SK-N-SH (cell line): ENCODE results near the gene TMEM259. TPM values are rescaled to one million over a fixed set of nuclear protein-coding genes. Genes with fewer than 3 reads are reported as not detected.

Experiments
- CTCF ChIA-PET: fragments of 300-600, 350-600 bp; formaldehyde crosslinking; extraction: SDS; loops from one replicate; lab custom pipeline; 2021; lab: Yijun Ruan, JAX
- POLR2A ChIA-PET: fragments of 350-600 bp; sonication (Branson Sonifier 250); formaldehyde crosslinking; extraction: SDS; loops from one replicate; lab custom pipeline; 2020; ENCODE audit warnings: antibody characterized with exemption, inconsistent platforms; lab: Yijun Ruan, JAX
- DNase-seq: peaks from one replicate; pipeline ENCODE4 v3.0.0; 2012
- H2AFZ ChIP-seq: fragments of 200-600 bp; sonication (generic); 2 replicates; pipeline ENCODE4 v1.8.1; 2016; ENCODE audit warnings: antibody characterized with exemption, mild to moderate bottlenecking, low read depth
- H3F3A ChIP-seq: fragments of 200-600 bp; sonication (generic); replicated peaks from 2 replicates; pipeline ENCODE3; 2016; ENCODE audit warnings: antibody characterized with exemption, mild to moderate bottlenecking; ENCODE audit not compliant: insufficient read depth
- H3K27ac ChIP-seq, 2 experiments: fragments of 200-500 bp in 1 of 2; fragments of 200-600 bp in 1 of 2; sonication (Bioruptor generic) in 1 of 2; sonication (generic), shearing (Covaris generic) in 1 of 2; 2 replicates each; pipeline versions ENCODE4 v1.5.1 to v1.6.1; 2014 to 2016; ENCODE audit warnings: low read depth in 2 of 2, inconsistent platforms in 1 of 2, low read length in 1 of 2, mild to moderate bottlenecking in 1 of 2, mixed read lengths in 1 of 2
- H3K27me3 ChIP-seq: fragments of 200-600 bp; sonication (generic), shearing (Covaris generic); 2 replicates; pipeline ENCODE4 v1.6.1; 2016; ENCODE audit warnings: mixed run types; ENCODE audit not compliant: insufficient read depth
- H3K36me3 ChIP-seq, 2 experiments: fragments of 200-500 bp in 1 of 2; fragments of 200-600 bp in 1 of 2; sonication (Bioruptor generic) in 1 of 2; sonication (generic) in 1 of 2; replicated peaks in 1 of 2; 2 replicates each; pipeline versions ENCODE3 to v1.5.1; 2014 to 2016; ENCODE audit warnings: low read length in 1 of 2, mild to moderate bottlenecking in 1 of 2; ENCODE audit not compliant: insufficient read depth in 2 of 2, control insufficient read depth in 1 of 2
- H3K4me1 ChIP-seq, 2 experiments: fragments of 200-500 bp in 1 of 2; fragments of 200-600 bp in 1 of 2; sonication (Bioruptor generic) in 1 of 2; sonication (generic), shearing (Covaris generic) in 1 of 2; 2 replicates each; pipeline versions ENCODE4 v1.5.1 to v1.6.1; 2014 to 2016; ENCODE audit warnings: low read depth in 1 of 2, low read length in 1 of 2, mixed run types in 1 of 2; ENCODE audit not compliant: insufficient read depth in 2 of 2, control insufficient read depth in 1 of 2
- H3K4me2 ChIP-seq: fragments of 200-600 bp; sonication (generic), shearing (Covaris generic); 2 replicates; pipeline ENCODE4 v1.6.1; 2017; ENCODE audit warnings: mixed run types
- H3K4me3 ChIP-seq, 2 experiments: fragments of 200-500 bp in 1 of 2; fragments of 200-600 bp in 1 of 2; sonication (Bioruptor generic) in 1 of 2; sonication (generic), shearing (Covaris generic) in 1 of 2; 2 replicates each; pipeline versions ENCODE4 v1.5.1 to v1.8.1; 2014 to 2016; ENCODE audit warnings: low read depth in 2 of 2, inconsistent platforms in 1 of 2, low read length in 1 of 2, mild to moderate bottlenecking in 1 of 2, mixed read lengths in 1 of 2, moderate library complexity in 1 of 2
- H3K79me2 ChIP-seq: fragments of 200-600 bp; sonication (generic); 2 replicates; pipeline ENCODE4 v1.8.1; 2017; ENCODE audit warnings: mild to moderate bottlenecking; ENCODE audit not compliant: insufficient read depth
- H3K9ac ChIP-seq: fragments of 200-600 bp; sonication (generic); 2 replicates; pipeline ENCODE4 v1.6.1; 2017; ENCODE audit warnings: mixed run types
- H3K9me2 ChIP-seq: fragments of 200-600 bp; sonication (generic); 2 replicates; pipeline ENCODE4 v1.6.1; 2017; ENCODE audit warnings: mixed run types
- H3K9me3 ChIP-seq: fragments of 200-600 bp; sonication (generic); 2 replicates; pipeline ENCODE4 v1.6.1; 2017; ENCODE audit warnings: mixed run types, mild to moderate bottlenecking, moderate library complexity
- H4K20me1 ChIP-seq: fragments of 200-600 bp; sonication (generic); 2 replicates; pipeline ENCODE4 v1.6.1; 2017; ENCODE audit warnings: mild to moderate bottlenecking, mixed run types; ENCODE audit not compliant: insufficient read depth
- CHD2 ChIP-seq: fragments of 150-350 bp; IDR thresholded peaks from 2 replicates; pipeline ENCODE4 v1.6.1; 2018; ENCODE audit warnings: low read length; ENCODE audit not compliant: partially characterized antibody
- CTCF ChIP-seq: fragments of 200-600 bp; sonication (generic); IDR thresholded peaks from 2 replicates; pipeline ENCODE4 v1.6.1; 2017; ENCODE audit warnings: antibody characterized with exemption, mild to moderate bottlenecking, moderate library complexity
- ELF1 ChIP-seq: IDR thresholded peaks from 2 replicates; pipeline ENCODE4 v1.4.0; 2012
- EP300 ChIP-seq, 2 experiments: IDR thresholded peaks; 2 replicates each; pipeline versions ENCODE4 v1.4.0 to v1.6.1; 2012; ENCODE audit warnings: borderline replicate concordance in 1 of 2, low read depth in 1 of 2, low read length in 1 of 2
- FOSL2 ChIP-seq: IDR thresholded peaks from 2 replicates; pipeline ENCODE4 v1.4.0; 2012; ENCODE audit warnings: low read depth, mild to moderate bottlenecking, moderate library complexity, borderline replicate concordance
- FOXJ3 ChIP-seq: sonication (generic); formaldehyde crosslinking; IDR thresholded peaks from 2 replicates; pipeline ENCODE4 v1.5.1; 2020; ENCODE audit warnings: mild to moderate bottlenecking, missing genetic modification reagents
- FOXM1 ChIP-seq: IDR thresholded peaks from 2 replicates; pipeline ENCODE4 v1.4.0; 2012; ENCODE audit warnings: low read depth, mild to moderate bottlenecking
- GABPA ChIP-seq: IDR thresholded peaks from 2 replicates; pipeline ENCODE4 v1.4.0; 2012; ENCODE audit warnings: low read depth, mild to moderate bottlenecking
- IRF3 ChIP-seq: fragments of 150-350 bp; IDR thresholded peaks from 2 replicates; pipeline ENCODE4 v1.6.1; 2016; ENCODE audit warnings: mild to moderate bottlenecking, low read depth, low read length
- JUND ChIP-seq: IDR thresholded peaks from 2 replicates; pipeline ENCODE4 v1.4.0; 2012
- MEF2A ChIP-seq: IDR thresholded peaks from 2 replicates; pipeline ENCODE4 v1.4.0; 2012; ENCODE audit warnings: low read depth, borderline replicate concordance
- MXI1 ChIP-seq: IDR thresholded peaks from 2 replicates; pipeline ENCODE4 v1.6.1; 2012; ENCODE audit warnings: mild to moderate bottlenecking, low read depth, low read length, improper control_type of control experiment
- NRF1 ChIP-seq: IDR thresholded peaks from 2 replicates; pipeline ENCODE4 v1.6.1; 2012; ENCODE audit warnings: low read depth, mild to moderate bottlenecking, low read length
- PBX3 ChIP-seq: IDR thresholded peaks from 2 replicates; pipeline ENCODE4; 2012
- POLR2AphosphoS5 ChIP-seq: IDR thresholded peaks from 2 replicates; pipeline ENCODE4 v1.6.1; 2012; ENCODE audit warnings: low read depth, low read length
- RAD21 ChIP-seq: IDR thresholded peaks from 2 replicates; pipeline ENCODE4 v1.6.1; 2012; ENCODE audit warnings: mild to moderate bottlenecking, low read length
- RXRA ChIP-seq: IDR thresholded peaks from 2 replicates; pipeline ENCODE4 v1.4.0; 2012; ENCODE audit warnings: low read depth, mild to moderate bottlenecking, borderline replicate concordance
- SIN3A ChIP-seq: IDR thresholded peaks from 2 replicates; pipeline ENCODE4 v1.6.1; 2012; ENCODE audit warnings: low read depth, mild to moderate bottlenecking, low read length, moderate library complexity, borderline replicate concordance
- SMC3 ChIP-seq: IDR thresholded peaks from 2 replicates; pipeline ENCODE4 v1.6.1; 2012; ENCODE audit warnings: low read depth, low read length, improper control_type of control experiment
- TAF1 ChIP-seq: IDR thresholded peaks from 2 replicates; pipeline ENCODE4 v1.6.1; 2012; ENCODE audit warnings: low read depth, mild to moderate bottlenecking, low read length, moderate library complexity, borderline replicate concordance
- TCF12 ChIP-seq: IDR thresholded peaks from 2 replicates; pipeline ENCODE4 v1.4.0; 2012
- TEAD4 ChIP-seq: IDR thresholded peaks from 2 replicates; pipeline ENCODE4 v1.4.0; 2012; ENCODE audit warnings: mild to moderate bottlenecking, borderline replicate concordance; ENCODE audit not compliant: insufficient read depth
- YY1 ChIP-seq: IDR thresholded peaks from 2 replicates; pipeline ENCODE4 v1.4.0; 2012; ENCODE audit warnings: low read depth, mild to moderate bottlenecking
- ZBTB33 ChIP-seq: IDR thresholded peaks from 2 replicates; pipeline ENCODE4 v1.4.0; 2012; ENCODE audit warnings: low read depth, borderline replicate concordance
- WGBS: methylation state at CpG from one replicate; pipeline ENCODE4 v1.1.6; 2017; ENCODE audit warnings: low lambda C conversion rate; 5-methylcytosine and 5-hydroxymethylcytosine counted together
- polyA plus RNA-seq, 3 experiments: library from polyadenylated mRNA; depleted of rRNA; stranded (reverse); fragments of >200 nt; gene quantifications; 2 replicates each; pipeline ENCODE4 v1.2.3, GENCODE V29; 2012
- TF ChIP-seq, protein P1 (sequence below): IDR thresholded peaks from 2 replicates; pipeline ENCODE4 v1.4.0; 2012; ENCODE audit warnings: low read depth, borderline replicate concordance
- TF ChIP-seq, protein P2 (sequence below): fragments of 150-350 bp; IDR thresholded peaks from 2 replicates; pipeline ENCODE4 v1.6.1; 2017; ENCODE audit warnings: antibody characterized with exemption, low read length, low read depth, borderline replicate concordance

The TMEM259 gene
- polyA plus RNA-seq, 1 of the 3 experiments (the other 2 are of a cell fraction): 138 TPM

DNA sequence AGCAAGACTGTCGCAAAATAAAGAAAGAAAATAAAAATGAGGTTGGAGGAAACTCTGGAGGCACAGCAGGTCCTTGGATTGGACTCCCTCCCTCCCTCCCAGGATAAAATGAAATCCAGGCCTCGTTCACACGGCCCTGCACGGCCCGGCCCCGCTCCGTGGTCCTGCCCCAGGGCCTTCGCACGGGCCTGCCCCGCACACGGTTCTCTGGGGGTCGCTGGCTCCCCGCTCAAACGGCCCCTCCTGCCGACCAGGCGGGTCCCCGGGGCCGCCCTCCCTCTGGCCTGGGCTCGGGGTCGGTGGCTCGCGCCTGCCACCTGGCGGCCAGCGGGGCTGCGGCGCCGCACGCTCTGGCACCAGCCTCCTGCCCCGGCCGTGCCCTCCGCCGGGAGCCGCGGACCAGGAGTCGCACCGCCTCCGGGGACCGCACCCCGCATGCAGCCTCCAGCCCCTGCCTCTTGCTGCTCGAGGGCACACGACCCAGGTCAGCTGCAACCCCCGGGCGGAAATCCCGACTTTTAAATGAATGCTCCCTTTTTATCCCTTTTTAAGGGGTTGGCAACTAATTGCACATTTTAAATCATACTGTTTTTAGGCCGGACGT lies 38.3 kb downstream of the TMEM259 start:
- no peaks in the 10 kb centered on the region for H3K9me3 ChIP-seq
- peaks cover 3 to 10% of the 10 kb centered on the region in 2 experiments for H3K36me3 ChIP-seq
- H3K4me1 ChIP-seq: peaks cover 0 to 14% of the 10 kb centered on the region in 2 experiments; a peak in 2 of 4 replicates
- CTCF ChIA-PET: interaction anchor here (0.6 to 10.7 kb wide), 23 partner anchors 9 to 262 kb away, joined by 3 to 161 read pairs (median 5); partner anchors contain the start of genes KISS1R and RNU6-9
- peak overlapping the region; percentile 82 for H2AFZ ChIP-seq
- peaks cover 10% of the 10 kb centered on the region for H3F3A ChIP-seq
- POLR2A ChIA-PET: interaction anchor here (1.7 kb wide), 1 partner anchor 58 kb away, joined by 5 read pairs; no protein-coding TSS in a partner anchor
- 10% methylated on average over 13 of the region's 46 CpGs for WGBS
- H3K4me3 ChIP-seq: peak overlapping the region; percentile 37 to 56; a peak in 3 of 4 replicates
- no peaks in the 10 kb centered on the region for H3K27me3 ChIP-seq
- H3K9me2 ChIP-seq: no peaks in the 10 kb centered on the region
- H3K79me2 ChIP-seq: peaks cover 8% of the 10 kb centered on the region; the same call in 1 of the 2 replicates
- H4K20me1 ChIP-seq: no peaks in the 10 kb centered on the region
- no peak overlapping the region for H3K9ac ChIP-seq
- H3K27ac ChIP-seq: peak overlapping the region; percentile 66; a peak in 3 of 4 replicates
- peak overlapping the region; percentile 89; the same call in 1 of the 2 replicates for H3K4me2 ChIP-seq
- peak; percentile 98 for DNase-seq
- TF ChIP-seq PBX3: no peak
- TF ChIP-seq FOSL2: no peak
- no peak; the same call in 1 of the 2 replicates for TF ChIP-seq NRF1
- no peak for TF ChIP-seq TAF1
- no peak for TF ChIP-seq GABPA
- peak; percentile 79 for TF ChIP-seq CTCF
- no peak for TF ChIP-seq YY1
- no peak for TF ChIP-seq SIN3A
- TF ChIP-seq SMC3: peak; percentile 99
- TF ChIP-seq, protein P1, sequence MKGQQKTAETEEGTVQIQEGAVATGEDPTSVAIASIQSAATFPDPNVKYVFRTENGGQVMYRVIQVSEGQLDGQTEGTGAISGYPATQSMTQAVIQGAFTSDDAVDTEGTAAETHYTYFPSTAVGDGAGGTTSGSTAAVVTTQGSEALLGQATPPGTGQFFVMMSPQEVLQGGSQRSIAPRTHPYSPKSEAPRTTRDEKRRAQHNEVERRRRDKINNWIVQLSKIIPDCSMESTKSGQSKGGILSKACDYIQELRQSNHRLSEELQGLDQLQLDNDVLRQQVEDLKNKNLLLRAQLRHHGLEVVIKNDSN: no peak
- no peak for TF ChIP-seq FOXJ3 (CRISPR knock-in tag)
- TF ChIP-seq CHD2: peak; percentile 33
- no peak for TF ChIP-seq TEAD4
- TF ChIP-seq RAD21: peak; percentile 89
- TF ChIP-seq TCF12: no peak
- no peak; the same call in 1 of the 2 replicates for TF ChIP-seq RXRA
- no peak for TF ChIP-seq IRF3
- TF ChIP-seq JUND: no peak
- TF ChIP-seq ELF1: no peak
- no peak for TF ChIP-seq POLR2AphosphoS5
- TF ChIP-seq FOXM1: no peak
- no peak for TF ChIP-seq EP300 (IDR thresholded peaks at IDR 0.05; ENCODE audit: borderline replicate concordance in 1 of 2, low read depth in 1 of 2, low read length in 1 of 2)
- TF ChIP-seq, protein P2, sequence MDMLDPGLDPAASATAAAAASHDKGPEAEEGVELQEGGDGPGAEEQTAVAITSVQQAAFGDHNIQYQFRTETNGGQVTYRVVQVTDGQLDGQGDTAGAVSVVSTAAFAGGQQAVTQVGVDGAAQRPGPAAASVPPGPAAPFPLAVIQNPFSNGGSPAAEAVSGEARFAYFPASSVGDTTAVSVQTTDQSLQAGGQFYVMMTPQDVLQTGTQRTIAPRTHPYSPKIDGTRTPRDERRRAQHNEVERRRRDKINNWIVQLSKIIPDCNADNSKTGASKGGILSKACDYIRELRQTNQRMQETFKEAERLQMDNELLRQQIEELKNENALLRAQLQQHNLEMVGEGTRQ: no peak
- TF ChIP-seq MXI1: peak; percentile 45; the same call in 1 of the 2 replicates
- no peak for TF ChIP-seq ZBTB33
- TF ChIP-seq MEF2A: no peak
